HG02981 (cell line): ENCODE measurements around the gene NELFA.

Experiments used
- ATAC-seq: cut with Tn5 transposase; IDR thresholded peaks from one replicate; pipeline ENCODE4 v1.9.1; 2021; ENCODE audit warnings: mild to moderate bottlenecking, moderate library complexity; ENCODE audit not compliant: unreplicated experiment

Gene NELFA

DNA sequence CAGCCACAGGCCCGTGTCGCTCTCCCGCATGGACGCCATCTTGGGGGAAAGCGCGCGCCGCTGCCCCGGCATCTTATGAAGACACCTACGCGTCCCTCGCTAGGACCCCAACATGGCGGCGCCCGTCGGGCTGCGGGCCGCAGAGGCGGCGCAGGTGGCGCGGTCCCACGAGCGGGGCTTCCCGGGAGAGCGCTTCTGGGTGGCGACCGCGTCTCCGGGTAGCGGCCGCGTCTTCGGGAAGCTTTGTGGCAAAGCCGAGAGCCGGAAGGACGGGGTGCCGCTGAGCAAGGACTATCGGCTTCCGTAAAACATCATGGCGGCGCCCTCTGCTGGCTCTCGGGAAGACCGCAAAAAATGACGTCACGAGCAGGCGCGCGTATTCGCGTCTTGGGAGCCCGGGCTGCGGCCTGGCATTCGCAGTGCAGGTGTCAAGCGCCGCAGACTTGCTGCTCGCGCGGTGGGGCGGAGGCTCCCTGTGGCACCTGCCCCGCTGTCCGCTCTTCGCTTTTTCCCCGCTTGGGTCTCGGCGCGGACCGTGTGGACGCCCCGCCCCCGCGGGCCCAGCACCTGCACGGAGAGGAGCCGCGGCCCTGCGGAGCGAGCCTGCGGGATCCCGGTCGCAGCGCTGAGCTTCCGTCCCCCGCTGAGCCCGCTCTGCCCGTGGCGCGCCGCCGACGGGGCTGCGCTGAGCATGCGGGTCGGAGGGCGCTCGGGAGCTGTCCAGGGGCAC lies at the start of gene NELFA:
TSS of gene NELFA (minus strand) at position 54 of the 730 bp plus-strand sequence. CDS start at position 39, 15 bp downstream.
- peak; percentile 81 for ATAC-seq

DNA sequence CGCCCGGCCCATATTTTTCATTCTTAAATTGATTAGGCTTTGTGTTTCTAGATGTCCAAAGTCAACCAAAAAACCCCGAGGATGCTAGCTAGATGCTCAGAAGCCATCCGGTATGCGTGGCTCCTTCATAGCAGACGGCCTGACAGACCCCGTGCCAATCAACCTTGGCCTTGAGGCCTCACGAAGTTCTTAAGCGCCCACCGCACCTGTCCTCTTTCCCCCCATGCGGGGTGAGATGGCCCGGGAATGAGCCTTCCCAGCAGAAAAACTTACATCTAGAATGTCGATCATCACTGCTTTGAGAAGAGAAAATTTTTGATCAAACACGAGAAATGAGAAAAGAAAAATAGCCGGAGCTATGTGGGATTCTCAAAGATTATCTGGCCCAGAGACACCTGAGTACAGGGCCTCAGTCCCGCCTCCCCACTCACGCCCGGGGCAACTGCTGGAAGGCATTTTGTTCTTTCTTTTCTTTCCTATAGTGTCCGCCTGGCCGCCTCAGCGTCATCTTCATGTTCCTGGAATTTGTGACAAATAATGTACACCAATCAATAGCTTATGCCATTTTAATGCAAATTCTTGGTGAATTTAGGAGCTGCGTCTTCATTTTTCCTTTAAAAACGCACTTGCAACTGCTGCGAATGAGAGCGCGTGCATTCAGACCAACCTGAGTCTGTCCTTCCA lies 48.8 kb upstream of the NELFA start:
- ATAC-seq: no peak

- ATAC-seq: no peak
Measured at GRCh38 chr4:2054217-2054616, 45.4 kb upstream of the NELFA start.

GRCh38 chr4:2051086-2051485 lies 42.3 kb upstream of the NELFA start:
- ATAC-seq: no peak

- ATAC-seq: no peak
Measured at GRCh38 chr4:2049811-2050210, 41.0 kb upstream of the NELFA start.

DNA sequence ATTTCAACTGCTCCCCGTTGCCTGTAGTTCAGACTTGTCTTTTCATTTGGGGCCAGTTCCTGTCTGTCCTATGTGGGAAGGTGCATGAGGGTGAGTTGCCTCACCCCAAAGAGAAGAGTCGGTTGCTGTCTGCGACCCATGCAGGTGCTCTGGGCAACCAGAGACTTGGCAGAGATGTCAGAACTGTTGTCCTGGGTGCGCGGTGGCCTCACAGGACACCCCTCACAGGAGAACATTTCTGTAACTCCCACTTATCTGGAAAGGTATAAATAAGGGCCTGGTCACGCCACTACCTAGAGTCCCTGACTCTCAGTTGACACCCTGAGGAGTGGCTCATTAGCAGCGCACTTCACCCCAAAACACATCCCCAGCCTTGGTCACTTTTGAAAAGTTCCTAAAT lies 40.6 kb upstream of the NELFA start:
- ATAC-seq: no peak

GRCh38 chr4:2048831-2049230 lies 40.1 kb upstream of the NELFA start:
- no peak for ATAC-seq

- no peak for ATAC-seq
Measured at GRCh38 chr4:2047781-2048581, 39.2 kb upstream of the NELFA start.

DNA sequence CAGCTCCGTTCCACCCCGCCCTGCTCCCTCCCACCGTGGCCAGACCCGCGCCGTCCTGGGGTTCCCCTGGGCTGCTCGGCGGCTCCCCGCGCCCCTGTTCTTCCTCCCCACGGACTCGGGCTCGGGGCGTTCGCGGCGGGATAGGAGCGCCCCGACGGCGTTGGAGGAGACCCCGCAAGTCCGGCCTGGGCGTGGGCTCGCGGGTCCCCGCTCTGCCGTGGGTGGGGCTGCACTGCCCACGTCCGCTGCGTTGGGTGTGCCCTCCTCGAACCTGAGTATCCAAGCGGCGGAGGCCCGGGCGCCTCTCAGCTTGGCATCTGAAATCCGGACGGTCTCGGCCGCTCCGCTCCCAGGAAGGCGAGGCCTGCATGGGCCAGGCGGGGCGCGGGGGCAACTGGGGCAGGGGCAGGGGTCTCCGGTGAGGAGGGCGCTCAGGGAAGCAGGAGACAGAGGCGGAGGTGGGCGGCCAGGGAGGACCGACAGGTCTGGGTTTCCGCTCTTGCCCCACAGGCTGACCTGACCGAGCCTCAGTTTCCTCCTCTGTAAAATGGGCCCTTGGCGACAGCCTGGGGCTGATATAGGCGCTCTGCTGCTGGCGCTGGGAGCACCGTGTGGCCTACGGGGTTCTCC lies 38.4 kb upstream of the NELFA start:
- ATAC-seq: no peak

DNA sequence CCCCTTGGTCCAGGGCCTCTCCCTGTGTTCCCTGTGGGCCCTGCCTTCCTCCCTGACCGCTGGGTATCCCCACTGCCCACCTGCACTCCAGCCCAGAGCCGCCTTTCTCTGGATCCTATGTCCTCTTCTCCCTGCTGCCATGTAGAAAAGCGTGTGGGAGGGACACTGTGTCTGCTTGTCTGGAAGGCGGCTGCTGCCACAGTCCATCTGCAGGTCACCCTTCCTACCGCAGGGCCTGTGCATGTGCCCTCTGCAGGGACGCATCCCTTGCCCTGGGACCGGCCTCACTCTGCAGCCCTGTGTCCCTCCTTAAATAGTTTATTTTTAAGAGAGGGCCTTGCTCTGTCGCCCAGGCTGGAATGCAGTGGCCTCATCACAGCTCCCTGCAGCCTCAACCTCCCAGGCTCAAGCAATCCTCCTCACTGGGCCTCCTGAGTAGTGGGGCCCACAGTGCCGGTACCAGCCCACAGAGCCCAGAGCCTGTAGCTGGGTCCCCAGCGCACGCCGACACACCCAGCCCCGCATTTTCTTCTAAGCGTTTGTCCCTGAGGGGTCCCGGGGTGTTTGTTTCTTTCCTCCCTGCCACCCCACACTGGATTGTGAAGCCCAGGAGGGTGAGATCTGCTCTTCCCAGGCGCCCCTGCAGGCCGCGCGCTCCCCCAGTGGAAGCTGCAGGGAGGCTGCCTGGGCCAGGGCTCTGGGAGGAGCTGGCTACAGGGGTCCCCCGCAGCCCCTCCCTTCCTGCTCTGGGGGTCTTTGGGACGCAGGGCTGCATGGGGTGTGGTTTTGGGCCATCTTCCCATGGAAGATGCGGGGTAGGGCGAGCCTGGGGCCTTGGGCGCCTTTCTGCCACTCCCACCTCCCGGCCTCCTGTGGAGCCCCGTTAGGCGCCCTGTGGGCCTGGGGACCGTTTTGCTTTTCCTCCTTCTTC lies 37.5 kb upstream of the NELFA start:
- ATAC-seq: no peak

GRCh38 chr4:2045518-2045951 lies 36.8 kb upstream of the NELFA start:
- ATAC-seq: no peak

DNA sequence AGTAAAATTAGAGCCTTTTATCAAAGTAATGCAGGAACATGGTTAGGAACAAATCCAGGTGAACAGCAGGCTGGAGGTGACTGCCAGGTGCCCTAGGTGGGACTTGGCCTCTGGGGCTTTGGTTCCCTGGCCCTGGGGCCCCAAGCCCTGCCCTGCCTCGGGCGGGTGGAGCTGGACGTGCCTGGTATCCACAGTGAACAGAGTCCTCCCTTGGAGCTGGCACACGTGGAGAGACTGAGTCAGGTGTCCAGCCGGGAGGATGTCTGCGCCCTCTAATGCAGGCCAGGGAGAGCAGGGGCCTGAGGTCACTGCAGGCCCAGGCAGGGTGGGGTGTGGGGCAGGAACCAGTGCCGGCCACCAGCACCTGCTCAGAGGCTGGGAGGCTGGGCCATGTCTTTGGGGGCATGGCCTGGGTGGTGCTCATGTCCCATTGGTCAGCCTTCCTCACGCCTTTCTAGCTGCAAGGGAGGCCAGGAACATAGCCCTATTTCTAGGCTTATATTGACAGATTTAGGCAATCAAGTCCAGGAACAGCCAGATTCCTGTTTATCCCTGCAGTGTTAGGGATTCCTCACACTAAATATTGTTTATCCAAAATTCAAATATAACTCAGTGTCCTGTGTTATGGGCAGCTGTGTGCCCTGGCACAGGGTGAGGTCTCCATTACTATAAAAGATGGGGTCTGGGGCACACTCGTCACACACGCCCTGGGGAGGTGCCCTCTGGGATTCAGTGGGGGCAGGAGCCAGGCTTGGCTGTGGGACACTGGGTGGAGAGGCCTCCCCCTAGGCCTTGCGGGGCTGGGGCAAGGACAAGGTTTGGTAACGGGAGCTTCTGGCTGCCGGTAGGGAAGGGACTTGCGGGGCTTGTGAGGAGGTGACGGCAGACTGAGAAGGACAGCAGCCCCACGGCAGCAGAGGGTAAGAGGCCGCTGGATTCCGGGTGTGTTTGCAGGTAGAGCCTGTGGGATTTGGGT lies 36.1 kb upstream of the NELFA start:
- ATAC-seq: no peak

DNA sequence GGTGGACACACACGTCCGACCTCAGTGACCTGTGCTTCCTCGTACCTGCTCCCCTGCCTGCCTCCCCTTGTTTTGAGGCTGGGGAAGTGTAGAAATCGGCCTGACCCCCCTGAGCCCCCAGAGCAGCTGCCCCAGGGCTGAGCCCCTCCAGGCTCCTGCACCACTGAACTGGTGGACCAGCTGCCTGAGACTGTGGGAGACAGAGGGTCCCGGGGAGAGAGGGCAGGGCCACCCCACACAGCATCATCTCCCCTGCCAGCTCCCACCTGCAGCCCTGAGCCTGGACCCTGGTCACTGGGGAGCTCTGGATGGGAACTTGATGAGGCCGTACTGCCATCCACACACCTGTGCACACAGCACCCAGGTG lies 35.3 kb upstream of the NELFA start:
- no peak for ATAC-seq

- ATAC-seq: no peak
Measured at GRCh38 chr4:2043396-2044118, 34.8 kb upstream of the NELFA start.

DNA sequence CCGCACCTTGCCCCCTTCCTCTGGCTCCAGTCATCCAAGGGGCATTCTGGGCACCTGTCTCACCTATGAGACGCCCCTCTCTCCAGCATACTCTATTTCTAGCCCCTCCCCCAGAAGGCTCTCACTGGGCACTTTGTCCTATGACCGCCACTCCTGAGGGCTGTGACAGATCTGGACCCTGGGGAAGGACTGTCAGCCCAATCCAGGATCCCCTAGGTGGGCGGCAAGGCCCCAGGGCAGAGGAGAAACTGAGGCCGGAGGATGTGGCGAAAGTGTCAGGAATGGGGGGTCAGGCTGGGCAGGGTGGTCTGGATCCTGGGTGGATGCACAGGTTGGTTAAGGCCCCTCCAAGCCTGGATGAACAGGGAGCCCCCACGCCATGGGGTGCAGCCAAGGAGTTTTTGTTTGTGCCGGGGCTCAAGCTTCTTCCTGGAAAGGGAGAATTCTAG lies 34.2 kb upstream of the NELFA start:
- no peak for ATAC-seq

DNA sequence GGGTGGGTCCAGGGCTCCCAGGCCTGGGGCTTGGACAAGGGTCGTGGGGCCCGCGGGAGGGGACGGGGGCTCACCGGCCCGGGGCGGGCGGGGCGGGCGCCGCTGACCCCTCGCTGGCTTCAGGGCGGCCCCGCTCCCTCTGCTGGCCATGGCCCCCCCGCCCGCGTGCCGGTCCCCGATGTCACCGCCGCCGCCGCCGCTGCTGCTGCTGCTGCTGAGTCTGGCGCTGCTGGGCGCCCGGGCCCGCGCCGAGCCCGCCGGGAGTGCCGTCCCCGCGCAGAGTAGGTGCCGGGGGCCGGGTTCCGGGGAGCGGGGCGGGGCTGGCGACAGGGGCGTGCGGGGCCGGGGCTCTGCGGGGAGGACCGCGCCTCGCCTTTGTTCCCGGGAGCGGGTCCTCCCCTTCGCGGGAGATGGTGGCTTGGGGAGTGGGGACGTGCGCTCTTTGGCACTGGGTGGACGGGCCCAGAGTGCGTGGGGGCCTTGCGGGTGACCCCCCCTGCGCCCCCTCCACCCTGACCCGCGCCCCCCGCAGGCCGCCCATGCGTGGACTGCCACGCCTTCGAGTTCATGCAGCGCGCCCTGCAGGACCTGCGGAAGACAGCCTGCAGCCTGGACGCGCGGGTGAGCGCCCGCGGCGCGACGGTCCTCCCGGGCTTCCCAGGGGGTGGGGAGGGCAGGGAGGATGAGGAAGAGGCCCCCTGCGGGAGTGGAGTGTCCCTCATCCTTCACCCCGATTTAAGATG lies 33.6 kb upstream of the NELFA start:
- ATAC-seq: peak; percentile 27

DNA sequence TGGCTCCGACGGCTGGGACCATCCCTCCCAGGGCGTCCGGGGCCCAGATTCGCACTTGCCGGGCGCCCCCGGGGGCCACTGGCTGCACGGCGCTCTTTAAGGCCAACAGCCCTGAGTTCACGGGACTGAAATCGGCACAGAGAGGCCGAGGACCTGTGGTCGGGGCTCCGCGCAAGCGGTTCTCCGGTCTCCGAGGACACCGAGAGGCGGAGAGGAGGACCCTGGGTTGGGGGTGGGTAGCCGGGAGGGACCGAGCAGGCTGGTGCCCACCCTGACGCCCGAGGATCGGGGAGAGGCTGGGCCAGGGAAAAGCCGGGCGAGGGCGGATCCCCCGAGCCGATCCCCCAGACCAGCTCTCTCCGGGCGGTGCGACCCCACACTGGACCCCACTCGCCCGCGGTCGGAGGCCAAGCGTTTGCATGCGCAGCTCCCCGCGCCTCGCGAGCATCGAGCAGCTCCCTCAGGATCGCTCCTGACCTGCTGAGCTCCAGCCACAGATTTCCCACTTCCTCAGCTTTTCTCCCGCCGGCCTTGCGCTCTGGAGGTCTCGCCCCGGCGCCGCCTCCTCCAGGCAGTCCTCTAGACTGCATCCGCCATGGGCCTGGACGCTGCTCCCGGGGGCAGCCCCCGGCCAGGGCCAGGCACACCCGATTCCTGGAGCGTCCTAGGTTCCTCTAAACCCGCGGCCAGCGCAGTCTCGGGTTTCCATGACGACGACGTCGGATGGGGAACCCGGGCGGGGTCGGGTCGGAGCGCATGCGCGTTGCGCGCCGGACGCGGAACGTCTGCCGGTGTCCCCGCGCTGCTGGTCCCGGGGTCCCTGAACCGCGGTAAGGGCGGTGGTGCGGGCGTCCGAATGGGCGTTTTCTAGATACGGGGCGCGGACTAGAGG lies 32.7 kb upstream of the NELFA start:
- ATAC-seq: peak; percentile 67
